ENCODE data around the gene ANKRD33B.
"Not testable (repeated sequence)": the region's sequence is repeated elsewhere in the genome, so short reads cannot be mapped to it uniquely, and the experiment has no call there.

DNA sequence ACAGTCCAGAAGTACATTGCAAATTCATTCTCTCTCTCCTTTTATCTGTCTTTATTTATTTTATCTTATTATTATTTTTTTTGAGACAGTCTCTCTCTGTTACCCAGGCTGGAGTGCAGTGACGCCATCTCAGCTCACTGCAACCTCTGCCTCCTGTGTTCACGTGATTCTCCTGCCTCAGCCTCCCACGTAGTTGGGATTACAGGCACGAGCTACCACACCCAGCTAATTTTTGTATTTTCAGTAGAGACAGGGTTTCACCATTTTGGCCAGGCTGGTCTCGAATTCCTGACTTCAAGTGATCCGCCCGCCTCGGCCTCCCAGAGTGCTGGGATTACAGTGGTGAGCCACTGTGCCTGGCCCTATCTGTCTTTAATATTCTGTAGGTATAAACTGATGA lies 49.3 kb upstream of the ANKRD33B start:
- not testable (repeated sequence) for TF ChIP-seq CTCF (conservative IDR thresholded peaks at IDR 0.05 in 1 of 2, IDR thresholded peaks at IDR 0.05 in 1 of 2; ENCODE audit: low read depth in 1 of 2, low read length in 2 of 2); EZH2 (IDR thresholded peaks at IDR 0.05; ENCODE audit: low read length, missing control alignments)

Data from fibroblast of lung (primary cell).